Pancreas (tissue), 10 donors: ENCODE data around the gene KPNB1. TPM values are rescaled to one million over a fixed set of nuclear protein-coding genes. Genes with fewer than 3 reads are reported as not detected.

Experiments
- ATAC-seq, 4 donors: fragments of 200-7000 bp; cut with Tn5 transposase; one replicate each; pipeline versions ENCODE4 v1.8.0 to v1.9.1; 2020; ENCODE audit warnings: mild to moderate bottlenecking in 4 of 4, moderate library complexity in 4 of 4
- DNase-seq, 6 donors: peaks; one replicate each; pipeline ENCODE4 v3.0.0-alpha.2; 2020
- FAIRE-seq: peaks from 2 replicates; lab custom pipeline; 2012; peaks lifted over from hg19 to GRCh38; lab: Jason Lieb, UNC
- H3K27ac ChIP-seq, 4 donors: fragments of 200-600 bp; sonication (generic); 1 replicate in 3 of 4; 2 replicates in 1 of 4; pipeline versions ENCODE4 v1.5.0 to v1.8.0; 2020
- H3K27me3 ChIP-seq, 4 donors: fragments of 200-600 bp; one replicate each; pipeline ENCODE4 v1.8.0; 2021
- H3K36me3 ChIP-seq, 3 donors: fragments of 200-600 bp; sonication (generic) in 1 of 3; one replicate each; pipeline versions ENCODE4 v1.5.0 to v1.8.0; 2020 to 2021
- H3K4me1 ChIP-seq, 3 donors: fragments of 200-600 bp; one replicate each; pipeline ENCODE4 v1.8.0; 2021
- H3K4me3 ChIP-seq, 4 donors: fragments of 200-600 bp; sonication (generic) in 2 of 4; one replicate each; pipeline versions ENCODE4 v1.5.0 to v1.8.0; 2020 to 2021
- H3K9me3 ChIP-seq, 4 donors: fragments of 200-600 bp; one replicate each; pipeline ENCODE4 v1.8.0; 2021
- WGBS, 2 donors: extraction: QIAGEN DNeasy Blood & Tissue Kit; methylation state at CpG; one replicate each; pipeline ENCODE4 v1.1.7; 2013; 5-methylcytosine and 5-hydroxymethylcytosine counted together
- intact Hi-C, 3 donors: fragments of 100-400 bp; cut with DNase I; formaldehyde crosslinking; loops; one replicate each; pipeline versions ENCODE4 v1.11.1 to v1.14.2; 2022
- polyA plus RNA-seq, 2 donors: library from polyadenylated mRNA; stranded (reverse); fragments of 200-250 nt; gene quantifications; one replicate each; pipeline ENCODE4 v1.2.3, GENCODE V29; 2013
- total RNA-seq, 6 donors: library from RNA; stranded (reverse); fragmentation: NEBNext Ultra II Directional in 4 of 6; extraction: Animal tissue kit (Norgen Biotek cat#: 25700) in 4 of 6; gene quantifications; one replicate each; pipeline versions ENCODE4 v1.2.1 to v1.2.4, GENCODE V29; 2021 to 2023
- TF ChIP-seq, protein P1 (sequence below), 4 donors: fragments of 200-600 bp; sonication (generic) in 3 of 4; IDR thresholded peaks; one replicate each; pipeline versions ENCODE4 v1.5.0 to v1.8.0; 2021; ENCODE audit warnings: antibody characterized with exemption in 4 of 4
- donor health status: healthy with polysubstance abuse.
- donor health status: DM: no; HTN: no; CAD: no; lungs with moderate emphysema.
- donor health status: DM: no; HTN: no; CAD: no.
- donor health status: control.
- donor health status: control.
- donor health status: Bipolar disorder and iron deficiency.
- donor health status: DM: yes; HTN: yes; CAD: no.
- donor health status: DM: no; HTN: no; CAD: no.
- donor health status: DM: no; HTN: no; CAD: no.
- donor health status: DM: yes; HTN: yes; CAD: no.

KPNB1 gene
- total and polyA plus RNA-seq, 8 donors: 18.1 to 126 (median 115) TPM

DNA sequence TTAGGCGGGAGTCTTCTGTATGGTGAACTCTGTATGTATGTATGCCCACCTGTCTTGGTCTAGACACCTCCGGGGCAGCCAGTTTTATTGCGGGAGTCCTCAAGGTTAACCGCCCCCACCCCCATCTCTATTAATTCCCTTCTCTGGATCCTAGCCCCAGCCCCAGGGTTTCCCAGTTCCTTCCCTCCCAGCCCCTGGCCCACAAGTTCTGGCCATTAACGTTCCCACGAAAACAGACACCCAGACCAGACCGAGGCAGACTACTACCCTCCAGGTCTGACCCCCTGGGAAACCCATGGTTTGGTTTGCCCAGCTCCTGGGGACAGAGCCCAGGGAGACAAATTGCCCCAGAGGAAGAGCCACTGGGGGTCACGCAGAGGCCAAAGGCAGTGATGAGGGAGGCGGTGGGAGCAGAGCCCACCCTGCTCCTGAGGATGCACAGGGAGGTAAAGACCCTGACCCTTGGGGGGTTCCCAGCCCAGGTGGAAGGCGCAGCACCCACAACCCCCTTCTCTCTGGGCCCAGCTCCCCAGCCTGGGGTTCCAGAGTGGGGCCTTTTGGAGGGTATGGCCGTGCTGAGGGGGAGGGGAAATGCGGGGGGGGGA lies 52.8 kb downstream of the KPNB1 start:
- H3K4me3 ChIP-seq: no peak overlapping the region
- intact Hi-C loops: no loop called here
- TF ChIP-seq, protein P1, sequence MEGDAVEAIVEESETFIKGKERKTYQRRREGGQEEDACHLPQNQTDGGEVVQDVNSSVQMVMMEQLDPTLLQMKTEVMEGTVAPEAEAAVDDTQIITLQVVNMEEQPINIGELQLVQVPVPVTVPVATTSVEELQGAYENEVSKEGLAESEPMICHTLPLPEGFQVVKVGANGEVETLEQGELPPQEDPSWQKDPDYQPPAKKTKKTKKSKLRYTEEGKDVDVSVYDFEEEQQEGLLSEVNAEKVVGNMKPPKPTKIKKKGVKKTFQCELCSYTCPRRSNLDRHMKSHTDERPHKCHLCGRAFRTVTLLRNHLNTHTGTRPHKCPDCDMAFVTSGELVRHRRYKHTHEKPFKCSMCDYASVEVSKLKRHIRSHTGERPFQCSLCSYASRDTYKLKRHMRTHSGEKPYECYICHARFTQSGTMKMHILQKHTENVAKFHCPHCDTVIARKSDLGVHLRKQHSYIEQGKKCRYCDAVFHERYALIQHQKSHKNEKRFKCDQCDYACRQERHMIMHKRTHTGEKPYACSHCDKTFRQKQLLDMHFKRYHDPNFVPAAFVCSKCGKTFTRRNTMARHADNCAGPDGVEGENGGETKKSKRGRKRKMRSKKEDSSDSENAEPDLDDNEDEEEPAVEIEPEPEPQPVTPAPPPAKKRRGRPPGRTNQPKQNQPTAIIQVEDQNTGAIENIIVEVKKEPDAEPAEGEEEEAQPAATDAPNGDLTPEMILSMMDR (IDR thresholded peaks at IDR 0.05): no peak
- peak in 1 of 6 donors; percentile 36 for DNase-seq
- no peaks in the 10 kb centered on the region for H3K27me3 ChIP-seq
- H3K36me3 ChIP-seq: no peaks in the 10 kb centered on the region
- no peaks in the 10 kb centered on the region for H3K9me3 ChIP-seq
- H3K27ac ChIP-seq: no peak overlapping the region
- no peak for ATAC-seq
- FAIRE-seq: no peak
- 80 to 87% methylated on average over 10 to 12 of the region's 12 CpGs for WGBS, 2 donors
- H3K4me1 ChIP-seq: no peaks in the 10 kb centered on the region

- no peak for ATAC-seq
- TF ChIP-seq, protein P1 (IDR thresholded peaks at IDR 0.05): no peak
- no peaks in the 10 kb centered on the region for H3K9me3 ChIP-seq
- H3K27ac ChIP-seq: no peak overlapping the region
- no peak for FAIRE-seq
- 81 to 86% methylated on average over 14 to 15 of the region's 15 CpGs for WGBS, 2 donors
- no peaks in the 10 kb centered on the region for H3K4me1 ChIP-seq
- peak in 2 of 6 donors; percentile 50 to 69 for DNase-seq
- H3K36me3 ChIP-seq: no peaks in the 10 kb centered on the region
- intact Hi-C loops: no loop called here
- H3K4me3 ChIP-seq: no peak overlapping the region
- H3K27me3 ChIP-seq: no peaks in the 10 kb centered on the region
These were observed 53.5 kb downstream of the KPNB1 start for GRCh38 chr17:47703191-47703591.

DNA sequence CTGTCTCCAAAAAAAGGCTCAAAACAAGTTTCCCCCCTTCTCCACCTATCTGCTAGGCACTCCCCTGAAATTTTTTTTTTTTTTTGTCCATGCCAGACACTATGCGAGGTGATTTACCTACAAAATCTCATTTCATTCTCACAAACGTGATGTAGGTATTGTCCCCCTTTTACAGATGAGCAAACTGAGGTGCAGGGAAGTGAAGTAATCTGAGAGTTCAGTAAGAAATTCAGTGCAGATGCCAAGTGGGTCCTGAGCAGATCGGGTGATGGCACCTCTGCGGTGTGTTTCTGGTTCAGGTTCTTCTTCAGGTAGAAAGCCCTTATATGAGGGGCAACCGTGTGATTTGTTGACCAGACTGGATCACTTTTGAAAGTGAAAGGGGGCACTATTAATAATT lies 54.0 kb downstream of the KPNB1 start:
- no peaks in the 10 kb centered on the region for H3K4me1 ChIP-seq
- 90 to 94% methylated on average over 5 of the region's 5 CpGs for WGBS, 2 donors
- intact Hi-C loops: no loop called here
- FAIRE-seq: no peak
- H3K36me3 ChIP-seq: no peaks in the 10 kb centered on the region
- no peak overlapping the region for H3K27ac ChIP-seq
- no peaks in the 10 kb centered on the region for H3K27me3 ChIP-seq
- no peak overlapping the region for H3K4me3 ChIP-seq
- TF ChIP-seq, protein P1 (IDR thresholded peaks at IDR 0.05): no peak
- no peak for DNase-seq
- no peaks in the 10 kb centered on the region for H3K9me3 ChIP-seq
- no peak for ATAC-seq

GRCh38 chr17:47704116-47704515 lies 54.4 kb downstream of the KPNB1 start:
- TF ChIP-seq, protein P1 (IDR thresholded peaks at IDR 0.05): no peak
- Histone ChIP-seq H3K36me3 (no peaks in the 10 kb centered on the region), H3K27me3 (no peaks in the 10 kb centered on the region), H3K9me3 (no peaks in the 10 kb centered on the region), H3K4me1 (no peaks in the 10 kb centered on the region), H3K27ac (no peak overlapping the region), H3K4me3 (no peak overlapping the region)
- DNase-seq (peak in 2 of 6 donors; percentile 7 to 56), ATAC-seq (no peak), FAIRE-seq (no peak)
- intact Hi-C loops: no loop called here
- WGBS, 2 donors: 83 to 84% methylated on average over 14 of the region's 14 CpGs

DNA sequence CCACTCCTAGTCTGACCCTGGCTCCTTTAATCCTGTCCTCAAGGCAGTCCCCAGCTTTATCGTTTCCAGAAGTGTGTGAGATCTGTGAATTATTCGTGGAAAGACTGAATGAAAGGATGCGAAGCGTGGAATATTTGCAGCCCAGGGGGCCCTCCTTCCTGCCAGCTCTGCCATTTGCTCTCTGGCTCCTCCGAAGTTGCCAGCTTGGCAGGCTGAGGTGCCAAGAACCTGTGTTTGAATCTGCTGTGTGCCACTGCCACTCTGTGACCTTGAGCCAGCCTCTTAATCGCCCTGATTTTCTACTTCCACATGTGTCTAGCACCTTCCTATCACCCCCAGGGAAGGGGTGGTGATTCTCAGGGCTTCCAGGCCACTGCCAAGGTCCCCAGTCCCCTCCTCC lies 55.0 kb downstream of the KPNB1 start:
- Histone ChIP-seq H3K27ac (no peak overlapping the region), H3K4me3 (no peak overlapping the region), H3K27me3 (no peaks in the 10 kb centered on the region), H3K4me1 (no peaks in the 10 kb centered on the region), H3K9me3 (no peaks in the 10 kb centered on the region), H3K36me3 (no peaks in the 10 kb centered on the region)
- FAIRE-seq: no peak
- WGBS, 2 donors: 36 to 43% methylated on average over 6 of the region's 6 CpGs
- intact Hi-C loops: no loop called here
- DNase-seq: peak in 1 of 6 donors; percentile 8
- TF ChIP-seq, protein P1 (IDR thresholded peaks at IDR 0.05): no peak
- no peak for ATAC-seq
